SK-N-SH treated with all-trans-retinoic acid at 6 μM for 48 hours (cell line): ENCODE data around the gene TRMT11.
A peak's percentile ranks its signal among the peaks of the same experiment; 100 is the strongest.

Source experiments
- ATAC-seq: fragments of 200-7000 bp; cut with Tn5 transposase; 3 replicates; pipeline ENCODE4 v1.9.1; 2020; ENCODE audit warnings: mild to moderate bottlenecking, moderate library complexity
- ARNTL ChIP-seq: fragments of 450-650 bp; formaldehyde crosslinking; IDR thresholded peaks from 2 replicates; pipeline ENCODE4 v1.5.0; 2020; ENCODE audit warnings: low read depth, mild to moderate bottlenecking, moderate library complexity, borderline replicate concordance
- BACH2 ChIP-seq: fragments of 250-450 bp; sonication (Bioruptor Pico); IDR thresholded peaks from 2 replicates; pipeline ENCODE4 v1.9.0; 2021; ENCODE audit warnings: mild to moderate bottlenecking, borderline replicate concordance
- CSDC2 ChIP-seq: fragments of 250-450 bp; sonication (Bioruptor Pico); IDR thresholded peaks from 2 replicates; pipeline ENCODE4 v1.5.0; 2020; ENCODE audit warnings: mild to moderate bottlenecking, moderate library complexity
- ESRRG ChIP-seq: fragments of 250-450 bp; sonication (Bioruptor Pico); IDR thresholded peaks from 2 replicates; pipeline ENCODE4 v1.6.1; 2021; ENCODE audit warnings: mild to moderate bottlenecking
- GLIS3 ChIP-seq: fragments of 250-450 bp; sonication (Bioruptor Pico); IDR thresholded peaks from 2 replicates; pipeline ENCODE4 v1.5.0; 2020; ENCODE audit warnings: mild to moderate bottlenecking, moderate library complexity
- ISL1 ChIP-seq: fragments of 250-450 bp; sonication (Bioruptor Pico); IDR thresholded peaks from 2 replicates; pipeline ENCODE4 v2.1.2; 2022; ENCODE audit warnings: mild to moderate bottlenecking, moderate library complexity
- OSR1 ChIP-seq: fragments of 250-450 bp; sonication (Bioruptor Pico); IDR thresholded peaks from 2 replicates; pipeline ENCODE4 v1.8.0; 2022; ENCODE audit warnings: moderate library complexity, mild to moderate bottlenecking, inconsistent platforms
- RARB ChIP-seq: fragments of 250-450 bp; sonication (Bioruptor Pico); IDR thresholded peaks from 2 replicates; pipeline ENCODE4 v1.8.0; 2021; ENCODE audit warnings: mild to moderate bottlenecking, moderate library complexity
- TCF4 ChIP-seq: fragments of 250-450 bp; sonication (Bioruptor Pico); IDR thresholded peaks from 2 replicates; pipeline ENCODE4 v1.8.0; 2021; ENCODE audit warnings: mild to moderate bottlenecking, moderate library complexity, borderline replicate concordance
- ZC3H10 ChIP-seq: fragments of 250-450 bp; sonication (Bioruptor Pico); IDR thresholded peaks from 2 replicates; pipeline ENCODE4 v1.5.1; 2021; ENCODE audit warnings: mild to moderate bottlenecking, moderate library complexity
- ZNF565 ChIP-seq: fragments of 450-650 bp; formaldehyde crosslinking; conservative IDR thresholded peaks from 2 replicates; pipeline ENCODE4 v1.5.0; 2020; ENCODE audit warnings: low read depth, mild to moderate bottlenecking, moderate library complexity
- ZNF70 ChIP-seq: fragments of 450-650 bp; formaldehyde crosslinking; IDR thresholded peaks from 2 replicates; pipeline ENCODE4 v1.5.0; 2020; ENCODE audit warnings: mild to moderate bottlenecking, moderate library complexity
- ZNF8 ChIP-seq: fragments of 450-650 bp; formaldehyde crosslinking; IDR thresholded peaks from 2 replicates; pipeline ENCODE4 v1.5.0; 2020; ENCODE audit warnings: mild to moderate bottlenecking, moderate library complexity
- TF ChIP-seq, protein P1 (sequence below): fragments of 250-450 bp; sonication (Bioruptor Pico); IDR thresholded peaks from 2 replicates; pipeline ENCODE4 v1.5.1; 2020; ENCODE audit warnings: low read depth, mild to moderate bottlenecking, moderate library complexity
- TF ChIP-seq, protein P2 (sequence below): fragments of 250-450 bp; sonication (Bioruptor Pico); IDR thresholded peaks from 2 replicates; pipeline ENCODE4 v1.5.1; 2021; ENCODE audit warnings: mild to moderate bottlenecking, moderate library complexity
- TF ChIP-seq, protein P3 (sequence below): fragments of 250-450 bp; sonication (Bioruptor Pico); IDR thresholded peaks from 2 replicates; pipeline ENCODE4 v1.5.0; 2020; ENCODE audit warnings: mild to moderate bottlenecking, moderate library complexity
- TF ChIP-seq, protein P4 (sequence below): fragments of 250-450 bp; sonication (Bioruptor Pico); IDR thresholded peaks from 2 replicates; pipeline ENCODE4 v1.8.0; 2021; ENCODE audit warnings: low read depth, mild to moderate bottlenecking, moderate library complexity, borderline replicate concordance
- TF ChIP-seq, protein P5 (sequence below): fragments of 250-450 bp; sonication (Bioruptor Pico); IDR thresholded peaks from 2 replicates; pipeline ENCODE4 v1.8.0; 2020; ENCODE audit warnings: mild to moderate bottlenecking, moderate library complexity, borderline replicate concordance

Gene TRMT11

DNA sequence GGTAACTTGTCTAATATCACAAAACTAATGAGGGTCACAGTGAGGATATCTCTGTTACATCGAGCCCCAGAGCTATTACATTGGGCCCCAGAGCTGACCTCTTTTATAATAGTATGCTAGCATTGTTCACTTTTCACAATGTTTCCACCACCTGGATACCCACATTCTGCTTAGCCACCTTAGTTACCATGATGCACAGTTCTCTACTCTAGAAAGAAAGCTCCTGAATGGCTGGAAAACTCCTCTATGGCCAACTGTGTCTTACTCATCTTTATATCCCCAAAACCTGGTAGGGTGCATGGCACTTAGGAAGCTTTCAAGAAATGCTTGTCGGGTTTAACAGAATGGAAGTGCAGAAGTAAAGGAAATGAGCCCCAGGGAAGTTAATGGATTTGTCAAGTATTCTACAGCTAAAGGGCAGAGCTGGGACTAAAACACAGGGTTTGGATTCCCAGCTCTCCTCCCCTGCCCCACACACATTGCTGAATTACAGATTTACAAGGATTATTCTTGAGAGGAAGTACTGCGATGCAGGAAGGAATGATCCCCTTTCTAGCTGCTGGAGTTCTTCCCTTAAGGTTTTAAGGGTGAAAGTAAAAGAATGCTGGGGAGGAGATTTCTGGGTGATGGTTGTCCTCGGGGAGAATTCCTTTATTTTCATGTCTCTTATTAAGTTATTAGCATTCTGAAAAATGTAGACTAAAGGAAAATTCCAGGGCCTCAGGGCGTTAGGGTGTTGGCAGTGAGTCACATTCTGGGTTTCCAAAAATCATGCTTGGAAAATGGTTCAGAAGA, 45.9 kb upstream of the TRMT11 start:
- peak; percentile 25; the same call in 2 of the 3 replicates for ATAC-seq
- TF ChIP-seq ISL1, result peak; percentile 8; the same call in 1 of the 2 replicates
- TF ChIP-seq, protein P1, sequence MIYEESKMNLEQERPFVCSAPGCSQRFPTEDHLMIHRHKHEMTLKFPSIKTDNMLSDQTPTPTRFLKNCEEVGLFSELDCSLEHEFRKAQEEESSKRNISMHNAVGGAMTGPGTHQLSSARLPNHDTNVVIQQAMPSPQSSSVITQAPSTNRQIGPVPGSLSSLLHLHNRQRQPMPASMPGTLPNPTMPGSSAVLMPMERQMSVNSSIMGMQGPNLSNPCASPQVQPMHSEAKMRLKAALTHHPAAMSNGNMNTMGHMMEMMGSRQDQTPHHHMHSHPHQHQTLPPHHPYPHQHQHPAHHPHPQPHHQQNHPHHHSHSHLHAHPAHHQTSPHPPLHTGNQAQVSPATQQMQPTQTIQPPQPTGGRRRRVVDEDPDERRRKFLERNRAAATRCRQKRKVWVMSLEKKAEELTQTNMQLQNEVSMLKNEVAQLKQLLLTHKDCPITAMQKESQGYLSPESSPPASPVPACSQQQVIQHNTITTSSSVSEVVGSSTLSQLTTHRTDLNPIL (CRISPR knock-in tag), result no peak

DNA sequence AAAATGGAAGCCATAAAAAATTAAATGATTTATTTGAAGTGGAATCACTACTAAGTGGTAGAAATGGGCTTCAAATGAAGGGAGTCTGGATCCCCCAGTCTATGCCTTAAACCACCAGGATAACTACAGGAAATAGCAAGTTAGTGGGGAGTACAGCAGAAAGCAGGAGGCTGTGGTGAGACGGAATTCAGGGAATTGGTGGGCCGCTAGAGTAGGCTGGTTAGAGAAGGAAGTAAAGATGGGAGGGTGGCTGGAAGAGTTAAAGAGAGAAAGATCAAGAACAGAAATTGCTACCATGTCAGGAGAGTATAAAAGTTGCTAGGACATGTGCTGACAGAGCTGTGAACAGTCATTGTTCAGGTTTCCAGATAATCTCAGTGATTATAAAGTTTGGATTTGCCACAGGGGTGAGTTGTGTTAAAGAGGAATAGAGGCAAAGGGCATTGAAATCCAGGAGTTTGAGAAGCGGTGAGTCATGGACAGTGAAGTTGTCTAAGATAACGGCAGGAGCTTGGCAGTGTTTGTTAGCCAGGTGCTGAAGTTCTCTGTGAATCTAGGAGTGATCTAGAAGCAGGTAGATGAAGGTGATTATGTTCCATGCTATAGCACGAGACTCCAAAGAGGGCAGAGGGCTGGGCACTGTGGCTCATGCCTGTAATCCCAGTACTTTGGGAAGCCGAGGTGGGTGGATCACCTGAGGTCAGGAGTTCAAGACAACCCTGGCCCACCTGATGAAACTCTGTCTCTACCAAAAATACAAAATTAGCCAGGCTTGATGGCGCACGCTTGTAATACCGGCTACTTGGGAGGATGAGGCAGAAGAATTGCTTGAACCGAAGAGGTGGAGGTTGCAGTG, 43.4 kb upstream of the TRMT11 start:
- ATAC-seq, result no peak
- TF ChIP-seq, protein P2, sequence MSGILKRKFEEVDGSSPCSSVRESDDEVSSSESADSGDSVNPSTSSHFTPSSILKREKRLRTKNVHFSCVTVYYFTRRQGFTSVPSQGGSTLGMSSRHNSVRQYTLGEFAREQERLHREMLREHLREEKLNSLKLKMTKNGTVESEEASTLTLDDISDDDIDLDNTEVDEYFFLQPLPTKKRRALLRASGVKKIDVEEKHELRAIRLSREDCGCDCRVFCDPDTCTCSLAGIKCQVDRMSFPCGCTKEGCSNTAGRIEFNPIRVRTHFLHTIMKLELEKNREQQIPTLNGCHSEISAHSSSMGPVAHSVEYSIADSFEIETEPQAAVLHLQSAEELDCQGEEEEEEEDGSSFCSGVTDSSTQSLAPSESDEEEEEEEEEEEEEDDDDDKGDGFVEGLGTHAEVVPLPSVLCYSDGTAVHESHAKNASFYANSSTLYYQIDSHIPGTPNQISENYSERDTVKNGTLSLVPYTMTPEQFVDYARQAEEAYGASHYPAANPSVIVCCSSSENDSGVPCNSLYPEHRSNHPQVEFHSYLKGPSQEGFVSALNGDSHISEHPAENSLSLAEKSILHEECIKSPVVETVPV (CRISPR knock-in tag), result no peak
- no peak for TF ChIP-seq GLIS3
- TF ChIP-seq ESRRG (CRISPR knock-in tag), result no peak
- no peak for TF ChIP-seq OSR1 (CRISPR knock-in tag)
- TF ChIP-seq ZC3H10 (CRISPR knock-in tag), result no peak
- no peak for TF ChIP-seq ZNF8
- no peak for TF ChIP-seq ZNF70 (CRISPR knock-in tag)
- no peak for TF ChIP-seq BACH2

DNA sequence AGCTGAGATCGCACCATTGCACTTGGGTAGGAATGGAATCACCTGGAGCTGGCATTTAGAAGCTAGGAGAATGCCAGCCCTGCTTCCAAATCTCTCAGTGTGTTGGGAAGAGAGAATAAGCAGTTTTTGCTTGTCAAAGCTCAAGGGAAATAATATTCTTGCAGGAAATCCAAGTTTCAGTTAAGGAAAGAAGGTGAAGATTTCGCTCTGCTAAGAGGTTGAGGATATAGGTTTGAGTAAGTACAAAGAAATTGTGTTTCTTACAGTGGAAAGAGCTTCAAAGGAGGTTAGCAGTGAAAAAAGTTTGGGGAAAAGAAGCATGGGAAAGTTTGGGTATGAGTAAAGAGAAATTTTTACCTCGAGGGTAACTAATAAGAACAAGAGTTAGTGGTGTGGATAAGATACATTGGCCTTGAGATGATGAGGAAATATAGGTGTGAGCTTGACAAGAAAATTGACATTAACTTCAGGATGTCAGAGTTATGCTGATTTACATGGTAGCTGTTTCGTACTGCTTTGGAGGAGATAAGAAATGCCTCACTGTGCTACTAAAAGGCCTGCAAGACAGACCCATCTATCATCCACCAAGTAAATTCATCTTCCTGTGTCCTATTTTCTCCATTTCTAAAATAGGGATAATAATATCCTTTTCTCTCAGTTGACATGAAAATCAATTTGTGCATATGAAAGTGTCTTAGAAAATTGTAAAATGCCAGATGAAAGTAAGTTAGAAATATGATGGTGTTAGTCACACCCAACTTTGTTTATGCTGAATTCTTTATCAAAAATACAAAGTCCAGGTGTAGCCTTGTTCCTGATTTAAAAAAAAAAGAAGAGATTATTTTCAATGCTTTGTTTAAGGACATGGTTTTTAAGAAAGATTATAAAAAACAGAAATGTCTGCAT, 42.6 kb upstream of the TRMT11 start:
- TF ChIP-seq CSDC2 (CRISPR knock-in tag) (no peak), ISL1 (peak; percentile 73), ESRRG (CRISPR knock-in tag) (no peak), ZNF565 (CRISPR knock-in tag) (no peak)
- TF ChIP-seq, protein P3, sequence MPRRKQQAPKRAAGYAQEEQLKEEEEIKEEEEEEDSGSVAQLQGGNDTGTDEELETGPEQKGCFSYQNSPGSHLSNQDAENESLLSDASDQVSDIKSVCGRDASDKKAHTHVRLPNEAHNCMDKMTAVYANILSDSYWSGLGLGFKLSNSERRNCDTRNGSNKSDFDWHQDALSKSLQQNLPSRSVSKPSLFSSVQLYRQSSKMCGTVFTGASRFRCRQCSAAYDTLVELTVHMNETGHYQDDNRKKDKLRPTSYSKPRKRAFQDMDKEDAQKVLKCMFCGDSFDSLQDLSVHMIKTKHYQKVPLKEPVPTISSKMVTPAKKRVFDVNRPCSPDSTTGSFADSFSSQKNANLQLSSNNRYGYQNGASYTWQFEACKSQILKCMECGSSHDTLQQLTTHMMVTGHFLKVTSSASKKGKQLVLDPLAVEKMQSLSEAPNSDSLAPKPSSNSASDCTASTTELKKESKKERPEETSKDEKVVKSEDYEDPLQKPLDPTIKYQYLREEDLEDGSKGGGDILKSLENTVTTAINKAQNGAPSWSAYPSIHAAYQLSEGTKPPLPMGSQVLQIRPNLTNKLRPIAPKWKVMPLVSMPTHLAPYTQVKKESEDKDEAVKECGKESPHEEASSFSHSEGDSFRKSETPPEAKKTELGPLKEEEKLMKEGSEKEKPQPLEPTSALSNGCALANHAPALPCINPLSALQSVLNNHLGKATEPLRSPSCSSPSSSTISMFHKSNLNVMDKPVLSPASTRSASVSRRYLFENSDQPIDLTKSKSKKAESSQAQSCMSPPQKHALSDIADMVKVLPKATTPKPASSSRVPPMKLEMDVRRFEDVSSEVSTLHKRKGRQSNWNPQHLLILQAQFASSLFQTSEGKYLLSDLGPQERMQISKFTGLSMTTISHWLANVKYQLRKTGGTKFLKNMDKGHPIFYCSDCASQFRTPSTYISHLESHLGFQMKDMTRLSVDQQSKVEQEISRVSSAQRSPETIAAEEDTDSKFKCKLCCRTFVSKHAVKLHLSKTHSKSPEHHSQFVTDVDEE (CRISPR knock-in tag), result no peak
- ATAC-seq, result no peak

DNA sequence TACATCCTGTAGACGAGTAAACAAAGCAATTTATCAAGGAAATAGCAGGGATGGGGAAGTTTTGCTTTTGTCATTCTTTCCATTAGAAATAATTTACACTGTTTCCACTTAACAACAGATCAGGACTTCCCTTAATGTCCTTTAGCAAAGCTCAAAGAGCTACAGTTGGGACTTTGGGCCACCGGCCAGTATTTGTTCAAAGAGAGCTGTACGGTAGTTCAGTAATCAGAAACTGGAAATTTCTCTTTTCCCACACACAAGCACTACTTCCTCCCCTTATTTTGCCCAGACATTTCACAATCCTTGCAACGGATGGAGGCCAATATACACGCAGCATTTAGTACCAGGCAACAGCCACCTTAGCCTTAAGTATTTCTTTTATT, 41.9 kb upstream of the TRMT11 start:
- TF ChIP-seq BACH2, result no peak
- TF ChIP-seq, protein P1 (CRISPR knock-in tag), result no peak
- TF ChIP-seq, protein P4, sequence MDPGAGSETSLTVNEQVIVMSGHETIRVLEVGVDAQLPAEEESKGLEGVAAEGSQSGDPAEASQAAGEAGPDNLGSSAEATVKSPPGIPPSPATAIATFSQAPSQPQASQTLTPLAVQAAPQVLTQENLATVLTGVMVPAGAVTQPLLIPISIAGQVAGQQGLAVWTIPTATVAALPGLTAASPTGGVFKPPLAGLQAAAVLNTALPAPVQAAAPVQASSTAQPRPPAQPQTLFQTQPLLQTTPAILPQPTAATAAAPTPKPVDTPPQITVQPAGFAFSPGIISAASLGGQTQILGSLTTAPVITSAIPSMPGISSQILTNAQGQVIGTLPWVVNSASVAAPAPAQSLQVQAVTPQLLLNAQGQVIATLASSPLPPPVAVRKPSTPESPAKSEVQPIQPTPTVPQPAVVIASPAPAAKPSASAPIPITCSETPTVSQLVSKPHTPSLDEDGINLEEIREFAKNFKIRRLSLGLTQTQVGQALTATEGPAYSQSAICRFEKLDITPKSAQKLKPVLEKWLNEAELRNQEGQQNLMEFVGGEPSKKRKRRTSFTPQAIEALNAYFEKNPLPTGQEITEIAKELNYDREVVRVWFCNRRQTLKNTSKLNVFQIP (CRISPR knock-in tag), result no peak
- TF ChIP-seq, protein P5, sequence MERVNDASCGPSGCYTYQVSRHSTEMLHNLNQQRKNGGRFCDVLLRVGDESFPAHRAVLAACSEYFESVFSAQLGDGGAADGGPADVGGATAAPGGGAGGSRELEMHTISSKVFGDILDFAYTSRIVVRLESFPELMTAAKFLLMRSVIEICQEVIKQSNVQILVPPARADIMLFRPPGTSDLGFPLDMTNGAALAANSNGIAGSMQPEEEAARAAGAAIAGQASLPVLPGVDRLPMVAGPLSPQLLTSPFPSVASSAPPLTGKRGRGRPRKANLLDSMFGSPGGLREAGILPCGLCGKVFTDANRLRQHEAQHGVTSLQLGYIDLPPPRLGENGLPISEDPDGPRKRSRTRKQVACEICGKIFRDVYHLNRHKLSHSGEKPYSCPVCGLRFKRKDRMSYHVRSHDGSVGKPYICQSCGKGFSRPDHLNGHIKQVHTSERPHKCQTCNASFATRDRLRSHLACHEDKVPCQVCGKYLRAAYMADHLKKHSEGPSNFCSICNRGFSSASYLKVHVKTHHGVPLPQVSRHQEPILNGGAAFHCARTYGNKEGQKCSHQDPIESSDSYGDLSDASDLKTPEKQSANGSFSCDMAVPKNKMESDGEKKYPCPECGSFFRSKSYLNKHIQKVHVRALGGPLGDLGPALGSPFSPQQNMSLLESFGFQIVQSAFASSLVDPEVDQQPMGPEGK, result no peak
- no peak for TF ChIP-seq ESRRG (CRISPR knock-in tag)
- no peak for TF ChIP-seq ARNTL (CRISPR knock-in tag)
- no peak for TF ChIP-seq GLIS3
- no peak for TF ChIP-seq TCF4 (CRISPR knock-in tag)
- no peak for TF ChIP-seq RARB (CRISPR knock-in tag)
- no peak for TF ChIP-seq CSDC2 (CRISPR knock-in tag)
- TF ChIP-seq, all 23 proteins: peak for 0
- ATAC-seq, result no peak
